Measurements from ENCODE around the gene CYB561A3.

Gene CYB561A3

DNA sequence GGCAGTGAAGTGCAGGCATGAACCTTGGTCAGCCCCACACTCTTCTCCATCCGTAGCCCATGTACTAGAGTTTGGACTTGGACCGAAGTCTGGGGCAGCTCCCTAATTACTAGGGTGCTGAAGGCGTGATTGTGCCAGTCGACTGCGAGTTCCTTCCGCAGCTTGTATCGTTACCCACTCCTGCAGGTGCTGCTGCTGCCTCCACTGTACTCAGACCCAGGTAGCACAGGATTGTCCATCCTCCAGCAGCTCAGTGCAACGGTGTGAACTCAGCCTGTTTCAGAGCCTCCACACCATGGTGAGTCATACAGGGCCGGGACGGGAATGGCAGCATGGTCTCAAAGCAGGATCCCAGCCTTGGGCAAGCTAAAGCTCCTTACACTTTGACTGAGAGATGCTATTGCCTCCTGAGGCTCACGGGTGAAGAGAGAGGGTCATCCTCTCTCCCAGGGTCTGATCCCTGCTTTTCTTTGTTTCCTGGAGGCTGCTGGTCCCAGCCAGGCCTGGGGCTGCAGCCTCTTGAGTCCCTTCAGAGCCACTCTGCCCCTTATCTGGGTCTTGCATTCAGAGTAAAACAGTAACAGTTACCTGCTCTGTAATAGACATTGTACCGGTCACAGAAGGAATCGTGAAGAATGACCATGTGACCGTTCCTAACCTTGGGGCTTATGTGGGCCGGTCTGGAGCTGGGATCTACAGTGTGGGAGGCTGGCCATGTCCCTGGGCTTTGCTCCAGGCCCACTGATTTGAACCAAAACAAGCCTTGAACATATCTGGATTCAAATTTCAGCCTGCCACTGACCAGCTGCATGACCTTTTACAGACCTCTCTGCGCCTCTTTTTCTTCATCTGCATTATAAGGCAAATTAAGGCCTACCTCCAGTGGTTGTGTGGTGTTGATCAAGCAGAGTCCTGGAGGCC is 27.0 kb downstream of the CYB561A3 start:
- DNase-seq (ENCODE audit: low spot score), result no peak
- TF ChIP-seq, protein P1, sequence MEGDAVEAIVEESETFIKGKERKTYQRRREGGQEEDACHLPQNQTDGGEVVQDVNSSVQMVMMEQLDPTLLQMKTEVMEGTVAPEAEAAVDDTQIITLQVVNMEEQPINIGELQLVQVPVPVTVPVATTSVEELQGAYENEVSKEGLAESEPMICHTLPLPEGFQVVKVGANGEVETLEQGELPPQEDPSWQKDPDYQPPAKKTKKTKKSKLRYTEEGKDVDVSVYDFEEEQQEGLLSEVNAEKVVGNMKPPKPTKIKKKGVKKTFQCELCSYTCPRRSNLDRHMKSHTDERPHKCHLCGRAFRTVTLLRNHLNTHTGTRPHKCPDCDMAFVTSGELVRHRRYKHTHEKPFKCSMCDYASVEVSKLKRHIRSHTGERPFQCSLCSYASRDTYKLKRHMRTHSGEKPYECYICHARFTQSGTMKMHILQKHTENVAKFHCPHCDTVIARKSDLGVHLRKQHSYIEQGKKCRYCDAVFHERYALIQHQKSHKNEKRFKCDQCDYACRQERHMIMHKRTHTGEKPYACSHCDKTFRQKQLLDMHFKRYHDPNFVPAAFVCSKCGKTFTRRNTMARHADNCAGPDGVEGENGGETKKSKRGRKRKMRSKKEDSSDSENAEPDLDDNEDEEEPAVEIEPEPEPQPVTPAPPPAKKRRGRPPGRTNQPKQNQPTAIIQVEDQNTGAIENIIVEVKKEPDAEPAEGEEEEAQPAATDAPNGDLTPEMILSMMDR (IDR thresholded peaks at IDR 0.05; ENCODE audit: extremely low read depth, insufficient read depth, missing control alignments), result no peak
- in situ Hi-C loops (cut with MboI; ENCODE audit: low pct_unique_long_range_greater_than_20kb, low sequenced_read_pairs, unreplicated experiment), result loop anchor here (10.0 kb wide), 1 partner anchor 50 kb away; no protein-coding TSS in a partner anchor

- TF ChIP-seq, protein P1 (IDR thresholded peaks at IDR 0.05; ENCODE audit: extremely low read depth, insufficient read depth, missing control alignments), result no peak
- in situ Hi-C loops (cut with MboI; ENCODE audit: low pct_unique_long_range_greater_than_20kb, low sequenced_read_pairs, unreplicated experiment), result loop anchor here (10.0 kb wide), 1 partner anchor 51 kb away; no protein-coding TSS in a partner anchor
- peak; percentile 46 for DNase-seq (ENCODE audit: low spot score)
Measured at GRCh38 chr11:61333550-61334433, 27.9 kb downstream of the CYB561A3 start.

- in situ Hi-C loops (cut with MboI; ENCODE audit: low pct_unique_long_range_greater_than_20kb, low sequenced_read_pairs, unreplicated experiment), result loop anchor here (10.0 kb wide), 1 partner anchor 52 kb away; no protein-coding TSS in a partner anchor
- peak; percentile 99 for DNase-seq (ENCODE audit: low spot score)
- TF ChIP-seq, protein P1 (IDR thresholded peaks at IDR 0.05; ENCODE audit: extremely low read depth, insufficient read depth, missing control alignments), result no peak
Measured at GRCh38 chr11:61332797-61333549, 28.7 kb downstream of the CYB561A3 start, which contains the start of the genes DDB1 and TKFC. TSS of gene DDB1 (minus strand) at chr11:61333105. CDS start at chr11:61332968, 137 bp downstream. TSS of gene TKFC (plus strand) at chr11:61333228. CDS start at chr11:61334729, 1,501 bp downstream.

GRCh38 chr11:61332281-61332796 is 29.3 kb downstream of the CYB561A3 start:
- TF ChIP-seq, protein P1 (IDR thresholded peaks at IDR 0.05; ENCODE audit: extremely low read depth, insufficient read depth, missing control alignments), result no peak
- in situ Hi-C loops (cut with MboI; ENCODE audit: low pct_unique_long_range_greater_than_20kb, low sequenced_read_pairs, unreplicated experiment), result loop anchor here (10.0 kb wide), 1 partner anchor 52 kb away; no protein-coding TSS in a partner anchor
- no peak for DNase-seq (ENCODE audit: low spot score)

- DNase-seq (ENCODE audit: low spot score), result no peak
- in situ Hi-C loops (cut with MboI; ENCODE audit: low pct_unique_long_range_greater_than_20kb, low sequenced_read_pairs, unreplicated experiment), result loop anchor here (10.0 kb wide), 1 partner anchor 53 kb away; no protein-coding TSS in a partner anchor
Measured at GRCh38 chr11:61331651-61332050, 30.0 kb downstream of the CYB561A3 start.

More at GRCh38 chr11:61331651-61332050, 30.0 kb downstream of the CYB561A3 start:
- TF ChIP-seq, protein P1 (IDR thresholded peaks at IDR 0.05; ENCODE audit: extremely low read depth, insufficient read depth, missing control alignments), result no peak

Measured in GM13977 (cell line).